Mesendoderm (in vitro differentiated cells): ENCODE results near the gene CCDC63.
A peak's percentile ranks its signal among the peaks of the same experiment; 100 is the strongest.

ENCODE experiments used
- DNase-seq: peaks from one replicate; pipeline ENCODE4 v3.0.0; 2013
- H2AK5ac ChIP-seq: 2 replicates; pipeline ENCODE4 v1.6.1; 2013; ENCODE audit warnings: low read length, inconsistent platforms
- H2BK120ac ChIP-seq: 2 replicates; pipeline ENCODE4 v1.6.1; 2013; ENCODE audit warnings: low read depth, mild to moderate bottlenecking, low read length, moderate library complexity, mixed read lengths
- H2BK15ac ChIP-seq: replicated peaks from 2 replicates; pipeline ENCODE4 v1.6.1; 2013; ENCODE audit warnings: low read depth, mild to moderate bottlenecking, moderate library complexity
- H2BK5ac ChIP-seq: 2 replicates; pipeline ENCODE4 v1.6.1; 2013; ENCODE audit warnings: low read length, inconsistent platforms
- H3K18ac ChIP-seq: 2 replicates; pipeline ENCODE4 v1.6.1; 2013; ENCODE audit warnings: mild to moderate bottlenecking, low read length, mixed read lengths
- H3K23ac ChIP-seq: one replicate; pipeline ENCODE4 v1.6.1; 2013; ENCODE audit warnings: low read length
- H3K27ac ChIP-seq: 2 replicates; pipeline ENCODE4 v1.5.1; 2013; ENCODE audit warnings: low read depth, mild to moderate bottlenecking, inconsistent platforms, low read length, moderate library complexity
- H3K27me3 ChIP-seq: 2 replicates; pipeline ENCODE4 v1.6.1; 2013; ENCODE audit warnings: low read length, control low read depth, mild to moderate bottlenecking, inconsistent platforms; ENCODE audit not compliant: insufficient read depth, poor library complexity
- H3K36me3 ChIP-seq: 2 replicates; pipeline ENCODE4 v1.6.1; 2013; ENCODE audit warnings: low read length, inconsistent platforms; ENCODE audit not compliant: control insufficient read depth, insufficient read depth
- H3K4ac ChIP-seq: one replicate; pipeline ENCODE4 v1.6.1; 2013; ENCODE audit warnings: low read depth, mild to moderate bottlenecking, low read length, moderate library complexity
- H3K4me1 ChIP-seq: 2 replicates; pipeline ENCODE4 v1.6.1; 2013; ENCODE audit warnings: low read depth, low read length, inconsistent platforms; ENCODE audit not compliant: control insufficient read depth
- H3K4me2 ChIP-seq: 2 replicates; pipeline ENCODE4 v1.6.1; 2013; ENCODE audit warnings: low read length
- H3K4me3 ChIP-seq: 2 replicates; pipeline ENCODE4 v1.5.1; 2013; ENCODE audit warnings: mild to moderate bottlenecking, low read length
- H3K56ac ChIP-seq: one replicate; pipeline ENCODE4 v1.6.1; 2013; ENCODE audit warnings: low read length
- H3K79me1 ChIP-seq: 2 replicates; pipeline ENCODE4 v1.6.1; 2013; ENCODE audit warnings: low read length, inconsistent platforms
- H3K79me2 ChIP-seq: 2 replicates; pipeline ENCODE4 v1.6.1; 2013; ENCODE audit warnings: mild to moderate bottlenecking, low read length; ENCODE audit not compliant: control insufficient read depth, insufficient read depth
- H3K9ac ChIP-seq: 2 replicates; pipeline ENCODE4 v1.6.1; 2013; ENCODE audit warnings: low read length, inconsistent platforms
- H4K5ac ChIP-seq: one replicate; pipeline ENCODE4 v1.6.1; 2013; ENCODE audit warnings: low read length
- H4K8ac ChIP-seq: one replicate; pipeline ENCODE4 v1.6.1; 2013; ENCODE audit warnings: low read depth, mild to moderate bottlenecking, control low read depth, low read length, moderate library complexity
- WGBS: extraction: QIAGEN DNeasy Blood & Tissue Kit; methylation state at CpG from one replicate; pipeline ENCODE4 v1.1.7; 2013; ENCODE audit warnings: low lambda C conversion rate, missing lambda C conversion rate; ENCODE audit not compliant: insufficient coverage; ENCODE audit errors: extremely low coverage; 5-methylcytosine and 5-hydroxymethylcytosine counted together

CCDC63 gene

DNA sequence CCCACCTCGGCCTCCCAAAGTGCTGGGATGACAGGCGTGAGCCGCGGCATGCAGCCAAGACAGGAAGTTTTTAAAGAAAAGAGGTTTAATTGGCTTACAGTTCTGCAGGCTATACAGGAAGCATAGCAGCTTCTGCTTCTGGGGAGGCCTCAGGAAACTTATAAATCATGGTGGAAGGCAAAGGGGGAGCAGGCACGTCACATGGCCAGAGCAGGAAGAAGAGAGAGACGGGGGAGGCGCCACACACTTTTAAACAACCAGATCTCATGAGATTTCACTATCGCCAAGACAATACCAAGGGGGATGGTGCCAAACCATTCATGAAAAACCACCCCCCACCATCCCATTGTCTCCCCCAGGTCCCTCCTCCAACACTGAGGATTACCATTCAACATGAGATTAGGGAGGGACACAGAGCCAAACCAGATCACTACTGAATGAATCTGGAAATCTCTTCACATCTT, 14.1 kb downstream of the CCDC63 start:
- peak; percentile 83 for DNase-seq
- no peak overlapping the region for H2BK15ac ChIP-seq
- H3K4ac ChIP-seq, result no peak overlapping the region
- no peaks in the 10 kb centered on the region for H3K36me3 ChIP-seq
- no peak overlapping the region for H4K5ac ChIP-seq
- H3K27me3 ChIP-seq, result no peaks in the 10 kb centered on the region
- H2AK5ac ChIP-seq, result no peak overlapping the region
- H2BK120ac ChIP-seq, result no peak overlapping the region
- no CpG with 5 or more reads among the region's 8 CpGs for WGBS
- H3K27ac ChIP-seq, result peak overlapping the region; percentile 22
- no peak overlapping the region for H3K18ac ChIP-seq
- no peaks in the 10 kb centered on the region for H3K79me2 ChIP-seq
- no peak overlapping the region for H3K56ac ChIP-seq
- H3K9ac ChIP-seq, result no peak overlapping the region
- no peaks in the 10 kb centered on the region for H3K4me1 ChIP-seq
- H2BK5ac ChIP-seq, result no peak overlapping the region
- H3K23ac ChIP-seq, result no peak overlapping the region
- H3K79me1 ChIP-seq, result no peaks in the 10 kb centered on the region
- H3K4me2 ChIP-seq, result no peak overlapping the region
- no peak overlapping the region for H3K4me3 ChIP-seq
- H4K8ac ChIP-seq, result no peak overlapping the region

DNA sequence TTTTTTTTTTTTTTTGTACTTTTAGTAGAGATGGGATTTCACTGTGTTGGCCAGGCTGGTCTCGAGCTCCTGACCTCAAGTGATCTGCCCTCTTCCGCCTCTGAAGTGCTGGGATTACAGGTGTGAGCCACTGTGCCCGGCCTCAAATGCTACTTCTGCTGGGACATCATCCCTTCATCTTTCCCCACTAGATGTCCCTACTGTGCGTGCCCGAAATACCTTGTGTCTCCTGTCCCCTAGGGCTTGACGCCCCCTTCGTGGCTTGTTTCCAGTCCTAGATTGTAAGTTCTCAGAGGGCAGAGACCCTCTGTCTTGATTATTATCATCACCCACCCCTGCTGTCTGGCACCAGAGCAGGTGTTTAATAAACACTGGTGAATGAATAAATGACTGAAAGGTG, 14.9 kb downstream of the CCDC63 start:
- Histone ChIP-seq H2BK120ac (no peak overlapping the region), H3K18ac (no peak overlapping the region), H3K27me3 (no peaks in the 10 kb centered on the region), H3K23ac (no peak overlapping the region), H2BK5ac (no peak overlapping the region), H3K9ac (no peak overlapping the region), H3K79me1 (no peaks in the 10 kb centered on the region), H4K5ac (no peak overlapping the region), H3K4ac (no peak overlapping the region), H3K27ac (no peak overlapping the region), H3K4me2 (no peak overlapping the region), H3K4me1 (no peaks in the 10 kb centered on the region), H3K56ac (no peak overlapping the region), H2AK5ac (no peak overlapping the region), H3K36me3 (no peaks in the 10 kb centered on the region), H4K8ac (no peak overlapping the region), H3K4me3 (no peak overlapping the region), H3K79me2 (no peaks in the 10 kb centered on the region), H2BK15ac (no peak overlapping the region)
- peak; percentile 53 for DNase-seq
- no CpG with 5 or more reads among the region's 7 CpGs for WGBS

DNA sequence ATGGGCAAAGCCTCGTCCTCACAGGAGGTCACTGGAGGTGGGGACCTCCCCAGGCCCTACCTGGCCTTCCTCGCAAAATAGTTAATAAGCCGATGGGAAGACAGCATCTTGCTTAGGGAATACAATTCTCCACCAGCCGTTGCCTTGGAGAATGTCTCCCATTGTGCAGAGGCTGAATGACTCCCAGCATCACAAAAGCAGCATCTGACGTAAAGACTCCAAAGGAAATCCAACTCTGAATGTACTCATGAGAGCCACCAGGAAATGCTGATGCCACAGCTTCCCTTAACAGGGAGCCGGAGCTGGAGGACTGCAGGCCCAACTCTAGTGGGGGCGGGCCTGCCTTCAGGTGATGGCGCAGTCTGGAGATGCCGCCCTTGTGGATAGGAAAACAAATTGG, 15.5 kb downstream of the CCDC63 start:
- no CpG with 5 or more reads among the region's 9 CpGs for WGBS
- H2AK5ac ChIP-seq, result no peak overlapping the region
- H3K79me2 ChIP-seq, result no peaks in the 10 kb centered on the region
- H3K4ac ChIP-seq, result no peak overlapping the region
- no peak overlapping the region for H3K9ac ChIP-seq
- no peak for DNase-seq
- no peak overlapping the region for H3K18ac ChIP-seq
- H2BK5ac ChIP-seq, result no peak overlapping the region
- no peaks in the 10 kb centered on the region for H3K36me3 ChIP-seq
- H3K4me3 ChIP-seq, result no peak overlapping the region
- H3K27ac ChIP-seq, result no peak overlapping the region
- no peak overlapping the region for H3K56ac ChIP-seq
- no peak overlapping the region for H3K4me2 ChIP-seq
- no peak overlapping the region for H3K23ac ChIP-seq
- no peak overlapping the region for H2BK120ac ChIP-seq
- H2BK15ac ChIP-seq, result no peak overlapping the region
- H4K5ac ChIP-seq, result no peak overlapping the region
- H3K79me1 ChIP-seq, result no peaks in the 10 kb centered on the region
- no peaks in the 10 kb centered on the region for H3K27me3 ChIP-seq
- H3K4me1 ChIP-seq, result no peaks in the 10 kb centered on the region
- H4K8ac ChIP-seq, result no peak overlapping the region

DNA sequence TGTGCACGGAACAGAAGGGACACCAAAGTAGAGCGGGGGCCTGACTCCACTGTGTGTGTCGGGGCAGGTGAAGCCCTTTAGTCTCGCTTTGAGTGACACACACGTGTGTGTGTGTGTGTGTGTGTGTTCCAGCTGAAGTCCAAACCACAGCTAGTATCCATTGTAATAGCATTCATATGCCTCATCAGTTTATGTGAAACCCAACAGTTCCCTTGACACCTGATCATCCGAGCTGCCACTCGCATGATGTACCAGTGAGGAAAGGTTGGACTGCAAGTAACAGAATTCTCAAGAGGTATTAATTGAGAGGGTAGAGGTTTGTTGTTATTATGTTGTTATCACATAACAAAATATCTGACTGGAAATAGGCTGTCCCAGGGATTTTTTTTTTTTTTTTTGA, 16.4 kb downstream of the CCDC63 start:
- Histone ChIP-seq H3K27me3 (no peaks in the 10 kb centered on the region), H3K4me3 (no peak overlapping the region), H3K18ac (no peak overlapping the region), H3K79me2 (no peaks in the 10 kb centered on the region), H3K4me2 (no peak overlapping the region), H4K5ac (no peak overlapping the region), H2AK5ac (no peak overlapping the region), H3K27ac (no peak overlapping the region), H3K23ac (no peak overlapping the region), H3K4ac (no peak overlapping the region), H3K9ac (no peak overlapping the region), H3K79me1 (no peaks in the 10 kb centered on the region), H2BK5ac (no peak overlapping the region), H2BK15ac (no peak overlapping the region), H3K56ac (no peak overlapping the region), H2BK120ac (no peak overlapping the region), H4K8ac (no peak overlapping the region), H3K36me3 (no peaks in the 10 kb centered on the region), H3K4me1 (no peaks in the 10 kb centered on the region)
- DNase-seq, result no peak
- WGBS, result no CpG with 5 or more reads among the region's 7 CpGs

DNA sequence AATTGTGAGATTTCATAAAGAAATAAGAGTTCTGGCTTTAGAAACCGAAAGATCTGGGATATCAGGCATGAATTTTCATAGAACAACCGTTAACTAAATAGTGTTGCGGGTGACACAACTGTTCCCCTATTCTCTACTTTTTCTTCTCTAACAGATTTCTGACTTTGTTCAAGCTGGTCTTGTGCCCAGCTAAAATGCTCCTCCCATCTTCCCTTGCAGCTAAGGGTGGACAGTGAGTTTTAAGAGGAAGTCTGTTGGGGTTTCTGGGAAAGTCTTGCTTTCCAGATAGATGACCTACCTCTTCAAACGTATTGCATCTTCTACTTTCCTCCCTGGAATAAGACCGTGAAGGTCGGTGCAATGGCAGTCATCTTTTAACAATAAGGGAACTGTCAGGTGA, 18.7 kb downstream of the CCDC63 start:
- no peak overlapping the region for H2BK15ac ChIP-seq
- H2BK5ac ChIP-seq, result no peak overlapping the region
- no peak overlapping the region for H3K18ac ChIP-seq
- no peak overlapping the region for H3K4me3 ChIP-seq
- no peaks in the 10 kb centered on the region for H3K79me1 ChIP-seq
- no peak overlapping the region for H4K8ac ChIP-seq
- H3K27me3 ChIP-seq, result no peaks in the 10 kb centered on the region
- H3K79me2 ChIP-seq, result no peaks in the 10 kb centered on the region
- no peak overlapping the region for H3K9ac ChIP-seq
- no peak overlapping the region for H3K4ac ChIP-seq
- H2BK120ac ChIP-seq, result no peak overlapping the region
- WGBS, result no CpG with 5 or more reads among the region's 6 CpGs
- H3K27ac ChIP-seq, result no peak overlapping the region
- no peak overlapping the region for H4K5ac ChIP-seq
- no peak overlapping the region for H3K23ac ChIP-seq
- H2AK5ac ChIP-seq, result no peak overlapping the region
- no peak for DNase-seq
- H3K4me1 ChIP-seq, result no peaks in the 10 kb centered on the region
- H3K56ac ChIP-seq, result no peak overlapping the region
- no peak overlapping the region for H3K4me2 ChIP-seq
- H3K36me3 ChIP-seq, result no peaks in the 10 kb centered on the region

DNA sequence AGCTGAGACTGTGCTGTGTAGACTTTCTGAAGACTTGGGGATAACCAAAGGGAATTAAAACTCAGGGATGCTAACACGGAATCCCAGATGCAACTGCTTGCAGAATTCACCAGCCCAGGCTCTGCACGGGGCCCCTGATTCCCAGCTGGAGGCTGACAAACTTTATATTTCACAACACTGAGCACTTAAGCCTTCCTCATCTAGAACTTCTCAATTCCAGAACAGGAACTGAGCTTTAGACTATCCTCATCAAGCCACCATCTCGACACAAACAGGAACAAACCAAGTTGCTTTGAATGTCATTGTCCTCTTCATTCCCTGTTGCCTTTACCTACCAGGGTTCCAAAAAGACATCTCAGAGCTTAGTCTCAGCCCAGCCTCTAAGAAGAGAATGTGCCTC, 22.2 kb downstream of the CCDC63 start:
- Histone ChIP-seq H3K4me1 (no peaks in the 10 kb centered on the region), H3K36me3 (no peaks in the 10 kb centered on the region), H3K4me2 (no peak overlapping the region), H2AK5ac (no peak overlapping the region), H2BK15ac (no peak overlapping the region), H2BK5ac (no peak overlapping the region), H4K5ac (no peak overlapping the region), H2BK120ac (no peak overlapping the region), H3K56ac (no peak overlapping the region), H3K79me1 (no peaks in the 10 kb centered on the region), H3K18ac (no peak overlapping the region), H4K8ac (no peak overlapping the region), H3K23ac (no peak overlapping the region), H3K4me3 (no peak overlapping the region), H3K4ac (no peak overlapping the region), H3K9ac (no peak overlapping the region), H3K79me2 (no peaks in the 10 kb centered on the region), H3K27ac (no peak overlapping the region), H3K27me3 (peaks cover 2% of the 10 kb centered on the region)
- no peak for DNase-seq
- WGBS, result no CpG with 5 or more reads among the region's 3 CpGs
